ENCODE data around the gene FNDC8.

The FNDC8 gene

DNA sequence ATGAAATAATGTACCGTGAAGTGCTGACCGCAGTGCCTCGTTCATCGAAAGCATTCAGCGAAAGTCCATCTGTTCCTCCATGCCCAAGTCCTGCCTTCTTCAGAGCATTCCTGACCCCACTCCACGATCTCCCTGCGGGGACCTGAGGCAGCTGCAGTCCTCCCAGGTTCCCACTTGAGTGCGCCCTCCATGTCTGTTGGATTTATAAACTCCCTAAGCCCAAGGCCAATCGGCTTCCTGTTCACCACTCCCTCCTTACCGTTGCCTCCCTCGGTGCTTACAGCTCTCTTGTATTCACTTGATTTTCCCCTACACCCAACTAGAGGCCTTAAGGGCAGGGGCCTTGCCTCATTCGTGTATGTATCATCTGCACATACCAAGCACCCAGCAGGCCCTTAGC lies 4.6 kb upstream of the FNDC8 start:
- in situ Hi-C loops (cut with HindIII; ENCODE audit: low pct_ligation_motif_present, low sequenced_read_pairs), result no loop called here
- TF ChIP-seq, protein P1, sequence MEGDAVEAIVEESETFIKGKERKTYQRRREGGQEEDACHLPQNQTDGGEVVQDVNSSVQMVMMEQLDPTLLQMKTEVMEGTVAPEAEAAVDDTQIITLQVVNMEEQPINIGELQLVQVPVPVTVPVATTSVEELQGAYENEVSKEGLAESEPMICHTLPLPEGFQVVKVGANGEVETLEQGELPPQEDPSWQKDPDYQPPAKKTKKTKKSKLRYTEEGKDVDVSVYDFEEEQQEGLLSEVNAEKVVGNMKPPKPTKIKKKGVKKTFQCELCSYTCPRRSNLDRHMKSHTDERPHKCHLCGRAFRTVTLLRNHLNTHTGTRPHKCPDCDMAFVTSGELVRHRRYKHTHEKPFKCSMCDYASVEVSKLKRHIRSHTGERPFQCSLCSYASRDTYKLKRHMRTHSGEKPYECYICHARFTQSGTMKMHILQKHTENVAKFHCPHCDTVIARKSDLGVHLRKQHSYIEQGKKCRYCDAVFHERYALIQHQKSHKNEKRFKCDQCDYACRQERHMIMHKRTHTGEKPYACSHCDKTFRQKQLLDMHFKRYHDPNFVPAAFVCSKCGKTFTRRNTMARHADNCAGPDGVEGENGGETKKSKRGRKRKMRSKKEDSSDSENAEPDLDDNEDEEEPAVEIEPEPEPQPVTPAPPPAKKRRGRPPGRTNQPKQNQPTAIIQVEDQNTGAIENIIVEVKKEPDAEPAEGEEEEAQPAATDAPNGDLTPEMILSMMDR (IDR thresholded peaks at IDR 0.05; ENCODE audit: low read depth, low read length, missing control alignments), result no peak
- H3K27me3 ChIP-seq (replicated peaks), result no peaks in the 10 kb centered on the region
- no peaks in the 10 kb centered on the region for H3K36me3 ChIP-seq (replicated peaks)
- H3K4me3 ChIP-seq (ENCODE audit: low read depth, low read length), result no peak overlapping the region
- no peak for DNase-seq
- H3K27ac ChIP-seq, result no peak overlapping the region

DNA sequence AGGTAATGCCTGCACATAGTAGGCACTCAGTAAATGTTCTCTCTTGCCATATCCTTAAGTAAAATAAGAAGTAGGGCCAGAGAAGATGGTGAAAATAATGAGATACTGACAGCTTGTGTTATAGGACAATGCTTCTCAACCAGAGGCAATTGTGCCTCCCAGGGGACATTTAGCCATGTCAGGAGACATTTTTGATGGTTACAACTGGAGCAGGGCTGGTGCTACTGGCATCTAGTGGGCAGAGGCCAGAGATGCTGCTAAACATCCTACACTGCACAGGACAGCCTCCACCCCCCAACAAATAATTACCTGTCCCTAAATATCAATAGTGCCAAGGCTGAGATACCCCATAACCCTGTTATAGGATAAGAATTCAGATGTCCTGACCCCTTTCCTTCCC lies 3.4 kb upstream of the FNDC8 start:
- Histone ChIP-seq H3K36me3 (replicated peaks) (no peaks in the 10 kb centered on the region), H3K27me3 (replicated peaks) (no peaks in the 10 kb centered on the region), H3K27ac (no peak overlapping the region), H3K4me3 (ENCODE audit: low read depth, low read length) (no peak overlapping the region)
- peak; percentile 25 for DNase-seq
- TF ChIP-seq, protein P1 (IDR thresholded peaks at IDR 0.05; ENCODE audit: low read depth, low read length, missing control alignments), result peak; percentile 54
- in situ Hi-C loops (cut with HindIII; ENCODE audit: low pct_ligation_motif_present, low sequenced_read_pairs), result no loop called here

DNA sequence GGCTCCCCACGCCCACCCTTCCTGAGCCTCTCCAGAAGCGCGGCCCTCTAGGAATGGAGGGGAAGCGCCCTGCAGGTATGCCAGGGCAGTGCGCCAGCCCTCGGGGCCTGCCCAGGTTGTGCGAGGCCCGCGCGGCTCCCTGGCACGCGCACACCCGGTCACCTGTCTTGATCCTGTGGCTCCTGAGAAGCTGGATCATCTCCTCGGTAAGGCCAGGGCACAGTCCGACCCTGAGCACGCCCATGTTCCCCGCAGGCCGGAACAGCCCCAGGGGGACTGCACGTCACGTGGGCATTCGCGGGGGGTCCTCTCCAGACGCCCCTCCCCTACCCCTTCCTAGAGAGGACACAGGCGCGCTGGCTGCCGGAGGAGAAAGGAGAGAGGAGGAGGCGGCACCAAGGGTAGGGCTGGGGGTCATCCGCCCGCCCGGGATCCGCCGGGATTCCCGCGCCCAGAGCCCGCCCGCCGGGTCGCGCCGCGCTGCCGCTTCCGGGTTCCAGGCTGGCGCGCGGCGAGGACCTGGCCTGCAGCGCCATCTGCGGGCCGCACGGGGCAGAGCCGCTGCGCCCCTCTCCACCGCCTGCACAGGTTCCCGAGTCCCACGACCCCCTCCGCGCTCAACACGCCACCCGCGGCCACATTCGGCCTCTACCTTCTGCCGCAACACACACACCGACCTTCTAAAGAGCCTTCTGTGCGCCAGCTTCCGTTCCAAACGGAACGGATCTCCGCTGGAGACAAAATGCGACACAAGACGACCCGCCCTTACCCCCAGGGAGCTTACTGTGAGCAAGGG lies 1.8 kb upstream of the FNDC8 start, which contains the start of gene RAD51D:
RAD51D (minus strand) TSS at position 491 of the 796 bp plus-strand sequence; CDS start at position 244, 247 bp downstream.
- Histone ChIP-seq H3K27me3 (replicated peaks) (no peaks in the 10 kb centered on the region), H3K4me3 (ENCODE audit: low read depth, low read length) (peak within 1 kb of the TSS; percentile 92), H3K27ac (peak within 1 kb of the TSS; percentile 17), H3K36me3 (replicated peaks) (no peaks in the 10 kb centered on the region)
- TF ChIP-seq, protein P1 (IDR thresholded peaks at IDR 0.05; ENCODE audit: low read depth, low read length, missing control alignments), result peak; percentile 71
- DNase-seq, result peak; percentile 30
- in situ Hi-C loops (cut with HindIII; ENCODE audit: low pct_ligation_motif_present, low sequenced_read_pairs), result no loop called here

DNA sequence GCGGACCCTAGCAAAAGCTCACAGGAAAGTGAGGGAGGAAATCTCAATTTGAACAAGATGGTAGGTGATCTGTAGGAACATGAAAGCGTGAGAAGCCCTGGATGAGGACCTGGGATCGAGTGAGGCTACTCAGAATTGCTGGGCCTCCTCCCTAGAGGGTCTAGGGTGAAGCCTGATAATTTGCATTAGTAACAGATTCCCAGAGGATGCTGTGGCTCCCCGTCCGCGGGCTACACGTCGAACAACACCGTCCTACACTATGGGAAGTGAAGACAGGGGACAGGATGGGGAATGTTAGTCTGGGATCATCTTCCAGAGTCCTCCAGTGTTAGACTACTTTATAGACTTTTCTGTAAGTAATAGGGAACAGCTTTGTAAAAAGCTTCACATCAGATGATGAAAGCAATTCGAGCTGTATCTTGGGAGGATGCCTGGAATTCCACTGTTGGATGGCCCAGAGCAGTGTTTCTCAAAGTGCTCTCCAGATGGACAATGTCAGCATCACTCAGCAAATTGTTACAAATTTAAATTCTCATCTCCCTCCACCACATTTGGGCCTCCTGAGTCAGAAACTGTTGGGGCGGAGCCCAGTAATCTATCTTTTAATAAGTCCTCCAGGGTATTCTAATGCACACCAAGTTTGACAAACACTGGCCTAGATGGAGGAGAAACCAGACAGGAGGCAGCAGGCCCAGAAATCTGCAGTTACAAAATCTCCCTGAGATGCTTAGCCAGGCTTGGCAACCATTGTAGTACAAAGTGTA lies 6.5 kb downstream of the FNDC8 start:
- no peaks in the 10 kb centered on the region for H3K27me3 ChIP-seq (replicated peaks)
- no peak overlapping the region for H3K4me3 ChIP-seq (ENCODE audit: low read depth, low read length)
- peaks cover 18% of the 10 kb centered on the region for H3K36me3 ChIP-seq (replicated peaks)
- TF ChIP-seq, protein P1 (IDR thresholded peaks at IDR 0.05; ENCODE audit: low read depth, low read length, missing control alignments), result no peak
- no peak for DNase-seq
- H3K27ac ChIP-seq, result no peak overlapping the region
- in situ Hi-C loops (cut with HindIII; ENCODE audit: low pct_ligation_motif_present, low sequenced_read_pairs), result no loop called here

DNA sequence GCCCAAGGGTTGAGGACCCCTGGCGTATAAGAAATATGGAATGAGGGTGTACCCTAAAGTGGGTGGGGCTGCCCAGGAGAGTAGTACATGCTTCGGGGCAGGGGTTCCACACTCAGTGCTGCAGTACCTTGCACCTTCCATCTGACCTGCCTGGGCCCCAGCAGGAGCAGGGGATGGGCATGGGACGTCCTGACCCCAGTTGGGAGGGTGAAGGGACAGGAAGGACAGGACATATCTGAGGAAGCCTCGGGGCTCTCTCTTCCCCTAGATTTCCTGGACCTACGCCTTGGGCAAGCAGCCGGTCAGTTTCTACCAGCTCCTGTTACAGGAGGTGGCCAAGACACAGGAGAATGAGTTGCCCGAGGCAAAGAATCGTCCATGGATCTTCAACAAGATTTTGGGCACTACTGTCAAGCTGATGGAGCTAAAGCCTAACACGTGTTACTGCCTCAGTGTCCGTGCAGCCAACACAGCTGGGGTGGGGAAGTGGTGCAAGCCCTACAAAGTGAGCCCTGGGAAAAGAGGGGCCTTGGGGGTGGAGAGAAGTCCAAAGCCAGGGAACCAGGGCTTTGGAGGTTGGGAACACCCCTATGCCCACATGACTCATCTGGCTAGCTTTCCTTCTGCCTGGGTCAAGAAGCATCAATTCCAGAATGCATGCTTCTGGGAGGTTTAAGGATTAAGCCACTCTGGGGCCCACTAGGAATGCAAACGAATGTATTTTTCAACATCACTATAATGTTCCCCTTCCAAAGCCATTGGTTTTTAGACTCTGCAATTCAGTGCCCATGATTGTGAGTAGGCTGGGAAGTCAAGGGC lies 7.9 kb downstream of the FNDC8 start:
- Histone ChIP-seq H3K4me3 (ENCODE audit: low read depth, low read length) (no peak overlapping the region), H3K27me3 (replicated peaks) (no peaks in the 10 kb centered on the region), H3K27ac (no peak overlapping the region), H3K36me3 (replicated peaks) (peaks cover 33% of the 10 kb centered on the region)
- in situ Hi-C loops (cut with HindIII; ENCODE audit: low pct_ligation_motif_present, low sequenced_read_pairs), result no loop called here
- TF ChIP-seq, protein P1 (IDR thresholded peaks at IDR 0.05; ENCODE audit: low read depth, low read length, missing control alignments), result no peak
- DNase-seq, result no peak

All from brain microvascular endothelial cell (primary cell).